GF-D8 (cell line): Measurements from ENCODE around the gene MAML2.

Source experiments
- DNase-seq: peaks from one replicate; lab custom pipeline; 2025; lab: John Stamatoyannopoulos, UW

Gene MAML2

GRCh38 chr11:96318399-96318798, 24.6 kb downstream of the MAML2 start:
- DNase-seq: no peak

- DNase-seq: no peak
These were observed 25.0 kb downstream of the MAML2 start for GRCh38 chr11:96317985-96318384.

GRCh38 chr11:96317571-96317970, 25.4 kb downstream of the MAML2 start:
- DNase-seq: no peak

DNA sequence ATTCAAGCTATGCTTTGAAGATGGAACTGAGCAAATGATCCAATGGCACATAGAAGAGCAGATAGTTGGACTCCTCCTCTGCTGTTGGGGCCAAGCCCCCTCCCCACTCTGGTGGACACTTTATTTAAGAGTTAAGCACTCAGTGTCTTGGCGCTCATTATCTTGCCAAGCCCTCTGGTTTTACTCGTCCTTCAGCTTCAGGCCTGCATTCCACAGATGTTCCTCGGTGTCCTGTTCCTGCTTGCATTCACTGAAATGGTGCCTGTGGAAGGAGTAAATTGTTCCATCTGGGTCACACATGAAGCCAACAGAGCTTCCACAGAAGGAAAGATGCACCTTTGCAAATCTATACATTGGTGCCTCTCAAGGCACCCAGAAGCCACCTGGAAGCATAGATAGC, 26.1 kb downstream of the MAML2 start:
- DNase-seq: no peak

GRCh38 chr11:96315476-96315875, 27.5 kb downstream of the MAML2 start:
- no peak for DNase-seq

- no peak for DNase-seq
These were observed 28.5 kb downstream of the MAML2 start for GRCh38 chr11:96314326-96315020.

DNA sequence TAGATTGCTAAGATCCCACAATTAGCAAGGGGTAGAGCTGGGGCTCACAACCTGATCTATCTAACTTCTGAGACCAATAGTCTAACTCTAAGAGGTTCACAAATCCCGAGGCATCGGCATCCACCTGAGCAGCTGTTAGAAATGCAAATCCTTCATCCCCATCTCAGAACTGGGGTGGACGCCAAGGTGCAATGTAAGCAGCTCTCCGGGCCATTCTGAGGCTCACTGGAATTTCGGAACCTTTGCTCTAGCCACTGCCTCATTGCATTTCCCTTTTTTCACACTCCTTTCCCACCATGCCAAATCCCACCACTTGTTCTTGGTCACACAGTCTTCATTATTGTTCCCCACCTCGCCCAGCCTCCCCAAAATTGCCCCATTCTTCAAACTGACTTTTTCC, 29.8 kb downstream of the MAML2 start:
- DNase-seq: no peak

GRCh38 chr11:96311120-96311568, 31.9 kb downstream of the MAML2 start:
- DNase-seq: no peak

DNA sequence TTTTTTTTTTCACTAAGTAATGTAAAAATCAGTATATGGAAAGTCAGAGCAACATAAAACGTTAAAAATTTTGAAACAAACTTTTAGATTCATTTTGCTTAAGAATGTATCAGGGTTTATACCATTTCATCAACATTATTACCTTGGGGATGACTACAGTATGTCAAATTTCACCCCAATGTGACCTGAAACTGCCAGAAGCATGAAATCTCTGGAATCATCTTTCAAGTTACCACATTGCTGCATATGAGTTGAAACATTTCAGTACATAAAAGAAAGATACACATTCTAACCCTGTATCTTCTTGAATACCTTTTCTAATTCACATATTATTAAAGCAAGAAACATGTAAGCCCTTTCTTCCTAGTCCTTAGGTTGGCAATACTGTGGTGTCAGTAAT, 32.8 kb downstream of the MAML2 start:
- DNase-seq: no peak

DNA sequence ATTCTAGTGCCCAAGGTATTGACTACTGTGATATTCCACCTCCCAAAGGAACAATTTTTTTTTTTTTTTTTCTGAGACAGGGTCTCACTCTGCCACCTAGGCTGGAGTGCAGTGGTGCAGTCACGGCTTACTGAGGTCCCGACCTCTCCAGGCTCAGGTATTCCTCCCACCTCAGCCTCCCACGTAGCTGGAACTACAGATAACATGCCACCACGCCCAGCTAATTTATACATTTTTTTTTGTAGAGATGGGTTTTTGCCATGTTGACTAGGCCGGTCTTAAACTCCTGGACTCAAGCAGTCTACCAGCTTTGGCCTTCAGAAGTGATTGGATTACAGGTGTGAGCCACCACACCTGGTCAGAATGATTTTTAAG, 33.4 kb downstream of the MAML2 start:
- no peak for DNase-seq

- DNase-seq: no peak
These were observed 33.9 kb downstream of the MAML2 start for GRCh38 chr11:96309016-96309642.

DNA sequence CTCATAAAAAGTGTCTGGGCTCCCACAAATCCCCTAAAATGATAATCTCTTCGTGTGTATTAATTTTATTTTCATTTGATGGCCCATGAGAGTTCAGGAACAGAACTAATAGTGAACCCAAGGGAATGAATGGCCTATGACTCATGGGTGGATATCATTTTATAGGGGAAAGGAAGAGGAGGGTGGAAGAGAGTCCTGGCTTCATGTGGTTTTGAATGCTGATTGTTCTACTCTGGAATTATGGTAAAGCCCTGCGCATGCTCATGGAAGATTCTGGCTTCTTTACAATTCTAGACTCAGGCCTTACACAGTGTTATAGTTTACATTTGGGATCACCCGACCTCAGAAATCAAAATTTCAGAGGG, 35.2 kb downstream of the MAML2 start:
- DNase-seq: no peak

DNA sequence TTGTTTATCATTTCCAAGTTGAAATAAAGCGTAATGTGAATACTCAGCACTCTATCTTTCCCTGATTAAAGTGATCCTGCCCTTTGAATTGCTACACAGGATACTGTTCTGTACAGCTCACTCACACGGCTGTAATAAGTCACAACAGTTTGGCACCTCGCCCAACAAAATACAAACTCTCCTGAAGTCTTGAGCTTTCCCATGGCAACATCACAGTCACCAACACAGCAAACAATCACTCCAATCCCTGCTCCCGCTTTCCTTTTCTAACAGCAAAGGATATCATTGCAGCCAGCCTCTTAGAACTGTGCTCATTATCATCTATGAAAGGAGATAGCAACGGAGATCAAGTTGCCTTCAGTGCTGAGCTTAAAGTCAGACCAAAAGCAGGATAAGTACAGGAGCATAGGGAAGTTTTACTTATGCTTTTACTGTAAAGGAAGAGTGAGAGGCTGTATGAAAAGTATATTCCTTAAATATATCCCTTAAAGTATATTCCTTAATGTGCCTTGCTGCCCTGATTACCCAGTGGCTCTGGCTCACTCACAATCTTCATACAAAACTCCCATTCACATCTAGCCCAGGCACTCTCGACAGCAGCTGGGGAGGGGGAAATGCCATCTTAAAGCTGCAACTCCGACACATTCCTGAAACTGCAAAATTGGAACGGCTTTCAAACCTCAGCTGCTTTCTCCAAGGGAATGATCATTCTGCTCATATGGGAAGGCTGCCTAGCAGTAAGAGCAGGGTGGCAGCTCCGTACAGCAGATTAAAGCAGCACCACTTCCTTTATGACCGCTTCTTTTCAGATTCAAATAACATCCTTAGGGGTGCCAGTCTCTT, 35.8 kb downstream of the MAML2 start:
- no peak for DNase-seq

DNA sequence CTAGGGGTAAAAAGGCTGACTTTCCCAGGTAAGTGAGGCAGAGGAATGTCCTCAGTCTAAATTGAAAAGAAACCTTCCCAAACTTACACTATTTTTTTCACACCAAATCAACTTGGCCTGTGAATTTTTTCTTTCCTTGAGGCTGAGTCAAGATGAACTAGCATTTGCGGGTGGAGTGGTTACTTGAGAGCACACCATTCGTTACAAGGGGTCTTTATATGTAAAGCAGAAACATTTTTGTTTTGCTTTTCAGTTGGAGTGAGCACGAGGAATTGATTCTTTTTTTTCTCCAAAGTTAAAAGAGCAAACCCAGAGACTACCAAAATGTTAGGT, 36.4 kb downstream of the MAML2 start:
- no peak for DNase-seq

DNA sequence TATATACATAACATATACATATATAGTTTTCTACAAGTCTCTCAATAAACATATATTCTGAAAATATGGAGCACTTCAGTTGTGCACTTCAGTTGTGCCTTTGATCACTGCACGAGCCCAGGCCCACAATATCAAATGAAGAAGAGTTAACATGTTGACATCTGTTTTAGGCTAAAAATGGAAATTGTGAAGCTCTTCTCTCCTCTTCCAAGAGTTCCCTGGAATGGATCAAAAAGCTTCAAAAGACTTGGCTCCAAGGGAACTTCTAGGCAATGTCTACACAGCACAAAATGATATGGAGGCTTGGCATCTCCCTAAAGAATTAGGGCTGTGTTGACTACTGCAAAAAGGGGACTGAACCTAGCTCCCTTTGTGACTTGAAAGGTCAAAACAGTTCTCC, 36.9 kb downstream of the MAML2 start:
- no peak for DNase-seq

GRCh38 chr11:96303980-96304379, 39.0 kb downstream of the MAML2 start:
- no peak for DNase-seq

- no peak for DNase-seq
These were observed 39.9 kb downstream of the MAML2 start for GRCh38 chr11:96303064-96303463.

DNA sequence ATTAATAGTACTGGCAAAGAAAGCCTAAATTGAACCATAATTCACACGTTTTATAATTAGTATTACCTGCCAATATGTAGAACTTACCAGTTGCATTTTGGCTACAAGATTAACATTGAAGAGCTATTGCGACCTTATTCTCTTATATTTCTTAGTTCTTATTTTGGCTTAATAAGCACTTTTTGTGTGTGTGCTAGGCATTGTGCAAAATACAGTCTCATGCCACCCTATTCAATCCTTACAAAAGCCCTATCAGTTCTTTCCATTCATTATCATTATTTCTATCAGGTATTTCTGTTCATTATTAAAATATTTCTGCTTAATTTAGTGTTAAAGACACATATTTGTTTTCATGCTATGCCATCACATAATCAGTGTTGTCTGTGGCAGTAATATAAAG, 41.2 kb downstream of the MAML2 start:
- DNase-seq: no peak

- DNase-seq: no peak
These were observed 43.7 kb downstream of the MAML2 start for GRCh38 chr11:96299155-96299888.

DNA sequence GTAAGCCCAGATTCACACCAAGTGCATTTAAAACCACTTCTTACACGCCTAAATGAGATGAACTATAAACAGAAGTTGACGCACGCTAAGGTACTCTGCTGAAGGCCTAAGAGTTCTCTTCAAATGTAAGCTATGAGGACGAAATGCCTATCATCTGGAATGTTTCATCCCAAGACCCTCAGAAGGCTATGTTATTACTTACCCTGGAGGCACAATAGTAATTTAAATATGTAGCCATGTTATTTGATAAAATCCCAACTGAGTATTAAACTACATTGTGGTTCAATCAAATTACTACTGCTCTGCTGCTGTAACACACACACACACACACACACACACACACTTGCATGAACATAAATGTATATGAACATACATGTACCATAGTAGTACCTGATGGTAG, 47.6 kb downstream of the MAML2 start:
- no peak for DNase-seq

- DNase-seq: no peak
These were observed 48.7 kb downstream of the MAML2 start for GRCh38 chr11:96294289-96294688.

DNA sequence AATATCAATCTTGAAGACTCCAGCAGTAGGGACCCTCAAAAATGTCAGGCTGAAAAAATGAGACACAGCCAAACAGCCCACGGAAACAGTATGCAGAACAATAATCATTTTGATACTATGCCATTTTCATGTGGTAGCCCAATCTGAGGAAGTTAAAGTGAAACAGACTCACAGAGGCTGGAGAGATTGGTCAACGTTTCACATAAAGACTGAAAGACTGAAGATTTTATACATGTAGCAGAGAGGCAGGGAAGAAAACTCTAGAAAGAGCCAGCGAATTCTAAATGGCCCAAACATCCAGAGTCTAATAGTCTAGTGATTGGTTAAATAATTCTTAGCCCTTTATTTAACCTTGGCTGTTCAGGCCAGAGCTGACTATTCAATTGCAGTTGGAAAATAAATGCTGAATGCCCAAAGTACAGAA, 49.4 kb downstream of the MAML2 start:
- no peak for DNase-seq

- no peak for DNase-seq
These were observed 49.9 kb downstream of the MAML2 start for GRCh38 chr11:96293109-96293508.
